ENCODE data around the gene MAP4. TPM values are rescaled to one million over a fixed set of nuclear protein-coding genes. Genes with fewer than 3 reads are reported as not detected.

Gene MAP4
- total RNA-seq, 1 donor from 2014 or later = 319 TPM

- H3K36me3 Mint-ChIP-seq (ENCODE audit: unreplicated experiment) = peaks cover 7% of the 10 kb centered on the region
- peak overlapping the region; percentile 69 for H3K4me3 Mint-ChIP-seq (ENCODE audit: unreplicated experiment)
- peaks cover 10% of the 10 kb centered on the region for H3K27me3 Mint-ChIP-seq (ENCODE audit: unreplicated experiment)
- peak overlapping the region; percentile 98 for H3K27ac Mint-ChIP-seq (ENCODE audit: unreplicated experiment)
- no peak for DNase-seq
- H3K9me3 Mint-ChIP-seq (ENCODE audit: unreplicated experiment) = peaks cover 14% of the 10 kb centered on the region
- H3K4me1 Mint-ChIP-seq (ENCODE audit: low read depth, unreplicated experiment) = peaks cover 51% of the 10 kb centered on the region
- no peak for TF ChIP-seq CTCF (IDR thresholded peaks at IDR 0.05; ENCODE audit: partially characterized antibody, unreplicated experiment)
Measured at GRCh38 chr3:47892286-47893040, 123.8 kb downstream of the MAP4 start.

GRCh38 chr3:47891613-47892005 is 124.6 kb downstream of the MAP4 start:
- Mint-ChIP-seq H3K36me3 (ENCODE audit: unreplicated experiment) (peaks cover 7% of the 10 kb centered on the region), H3K9me3 (ENCODE audit: unreplicated experiment) (peaks cover 16% of the 10 kb centered on the region), H3K4me3 (ENCODE audit: unreplicated experiment) (peak overlapping the region; percentile 27), H3K27ac (ENCODE audit: unreplicated experiment) (peak overlapping the region; percentile 98), H3K27me3 (ENCODE audit: unreplicated experiment) (peaks cover 10% of the 10 kb centered on the region), H3K4me1 (ENCODE audit: low read depth, unreplicated experiment) (peaks cover 51% of the 10 kb centered on the region)
- DNase-seq = no peak
- TF ChIP-seq CTCF (IDR thresholded peaks at IDR 0.05; ENCODE audit: partially characterized antibody, unreplicated experiment) = no peak

- peaks cover 10% of the 10 kb centered on the region for H3K27me3 Mint-ChIP-seq (ENCODE audit: unreplicated experiment)
- H3K4me3 Mint-ChIP-seq (ENCODE audit: unreplicated experiment) = peak overlapping the region; percentile 72
- peaks cover 19% of the 10 kb centered on the region for H3K9me3 Mint-ChIP-seq (ENCODE audit: unreplicated experiment)
- peaks cover 51% of the 10 kb centered on the region for H3K4me1 Mint-ChIP-seq (ENCODE audit: low read depth, unreplicated experiment)
- peak overlapping the region; percentile 98 for H3K27ac Mint-ChIP-seq (ENCODE audit: unreplicated experiment)
- peaks cover 7% of the 10 kb centered on the region for H3K36me3 Mint-ChIP-seq (ENCODE audit: unreplicated experiment)
- DNase-seq = peak; percentile 50
- TF ChIP-seq CTCF (IDR thresholded peaks at IDR 0.05; ENCODE audit: partially characterized antibody, unreplicated experiment) = no peak
Measured at GRCh38 chr3:47890828-47891612, 125.2 kb downstream of the MAP4 start.

GRCh38 chr3:47890126-47890827 is 125.9 kb downstream of the MAP4 start:
- no peak for TF ChIP-seq CTCF (IDR thresholded peaks at IDR 0.05; ENCODE audit: partially characterized antibody, unreplicated experiment)
- H3K4me3 Mint-ChIP-seq (ENCODE audit: unreplicated experiment) = peak overlapping the region; percentile 72
- peaks cover 7% of the 10 kb centered on the region for H3K36me3 Mint-ChIP-seq (ENCODE audit: unreplicated experiment)
- H3K4me1 Mint-ChIP-seq (ENCODE audit: low read depth, unreplicated experiment) = peaks cover 51% of the 10 kb centered on the region
- H3K9me3 Mint-ChIP-seq (ENCODE audit: unreplicated experiment) = peaks cover 20% of the 10 kb centered on the region
- peak; percentile 62 for DNase-seq
- peaks cover 10% of the 10 kb centered on the region for H3K27me3 Mint-ChIP-seq (ENCODE audit: unreplicated experiment)
- H3K27ac Mint-ChIP-seq (ENCODE audit: unreplicated experiment) = peak overlapping the region; percentile 98

Data from glutamatergic neuron (in vitro differentiated cells).